ENCODE results near the gene OR4D9.

DNA sequence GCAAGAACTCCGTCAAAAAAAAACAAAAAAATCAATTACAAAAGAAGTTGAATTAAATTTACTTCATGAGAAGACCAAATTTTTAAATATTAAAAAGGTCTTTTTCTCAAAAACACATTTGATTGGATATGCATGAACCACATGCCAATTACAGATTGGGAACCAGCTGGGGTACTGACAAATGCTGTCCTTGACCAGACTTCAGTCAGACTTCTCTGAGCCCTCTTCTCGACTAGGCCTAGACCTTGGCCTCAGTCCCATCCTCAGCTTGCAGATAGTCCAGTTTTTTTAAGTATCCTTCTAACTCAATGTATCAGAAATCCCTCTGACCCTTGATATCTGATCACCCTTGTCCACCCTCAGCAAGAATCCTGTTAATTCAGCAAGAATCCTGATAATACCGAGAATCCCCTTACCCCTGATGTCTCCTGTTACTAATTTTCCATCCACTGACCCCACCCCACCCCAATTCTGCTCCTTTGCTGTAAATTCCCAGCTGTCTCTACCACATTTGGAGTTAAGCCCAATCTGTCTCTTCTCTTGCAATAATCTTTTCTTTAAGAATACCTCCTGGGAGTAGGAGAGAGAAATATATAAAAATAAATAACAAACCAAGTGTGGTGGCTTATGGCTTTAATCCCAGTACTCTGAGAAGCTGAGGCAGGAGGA lies 30.9 kb downstream of the OR4D9 start:
- TF ChIP-seq GATA2 (IDR thresholded peaks at IDR 0.05; ENCODE audit: low read depth, low read length) (no peak), GATA3 (IDR thresholded peaks at IDR 0.05; ENCODE audit: low read depth, low read length) (no peak)
